ENCODE results near the gene NOX5.

Gene NOX5

DNA sequence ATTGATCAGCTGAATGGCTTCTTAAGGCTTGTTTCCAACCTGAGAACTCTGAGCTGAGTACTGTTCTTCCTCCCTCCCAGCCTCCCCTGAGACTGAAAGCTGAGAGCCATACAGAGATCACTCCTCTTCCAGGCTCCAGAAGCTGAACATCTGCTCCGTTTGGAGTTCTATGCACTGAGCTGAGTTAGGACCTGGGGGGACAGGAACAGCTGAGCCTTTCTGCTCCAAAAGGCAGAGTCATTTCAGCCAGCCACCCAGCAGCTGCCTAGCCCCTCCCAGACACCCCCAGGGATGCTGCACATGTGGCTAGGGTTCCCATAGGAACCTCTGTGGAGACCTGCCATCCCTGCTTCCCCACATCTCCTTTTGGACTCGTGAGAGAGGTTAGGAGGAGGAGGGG, 81.7 kb downstream of the NOX5 start:
- DNase-seq (ENCODE audit: low read depth in 4 of 4, low spot score in 1 of 4) = no peak

DNA sequence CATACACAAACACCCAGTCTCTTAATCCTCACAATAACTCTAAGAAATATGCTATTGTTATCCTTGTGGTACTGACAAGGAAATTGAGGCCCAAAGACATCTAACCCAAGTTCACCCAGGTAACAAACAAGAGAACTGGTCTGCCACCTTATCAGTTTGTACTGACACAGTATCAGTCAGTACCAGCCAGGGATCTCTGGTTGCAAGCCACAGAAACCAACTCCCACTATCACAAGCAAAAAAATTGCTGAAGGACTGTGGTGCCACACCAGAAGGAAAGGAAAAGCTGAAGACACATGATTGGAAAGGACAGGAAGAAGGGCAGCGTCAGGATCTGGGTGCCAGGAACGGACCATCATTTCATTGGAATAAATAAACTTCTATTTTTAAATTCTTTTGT, 82.1 kb downstream of the NOX5 start:
- DNase-seq (ENCODE audit: low read depth in 4 of 4, low spot score in 1 of 4) = no peak

DNA sequence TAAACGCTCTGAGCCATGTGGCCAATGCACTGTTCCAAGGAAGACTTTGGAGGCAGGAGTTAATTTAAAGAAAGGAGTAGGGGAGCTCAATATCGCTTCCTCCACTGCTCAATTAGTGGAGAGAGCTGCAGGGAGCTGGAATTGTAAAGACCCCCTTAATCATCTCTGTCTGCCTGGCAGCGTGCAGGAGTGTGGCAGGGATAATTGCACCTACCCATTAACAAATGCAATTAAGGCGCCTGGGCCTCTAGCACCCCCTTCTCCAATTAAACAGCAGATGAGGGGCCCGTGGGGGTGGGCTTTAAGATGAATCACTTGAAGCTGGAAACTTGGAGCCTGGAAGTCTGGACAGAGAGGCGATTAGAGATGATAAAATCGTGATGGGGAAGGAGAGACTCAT, 84.3 kb downstream of the NOX5 start:
- DNase-seq (ENCODE audit: low read depth in 4 of 4, low spot score in 1 of 4) = no peak

DNA sequence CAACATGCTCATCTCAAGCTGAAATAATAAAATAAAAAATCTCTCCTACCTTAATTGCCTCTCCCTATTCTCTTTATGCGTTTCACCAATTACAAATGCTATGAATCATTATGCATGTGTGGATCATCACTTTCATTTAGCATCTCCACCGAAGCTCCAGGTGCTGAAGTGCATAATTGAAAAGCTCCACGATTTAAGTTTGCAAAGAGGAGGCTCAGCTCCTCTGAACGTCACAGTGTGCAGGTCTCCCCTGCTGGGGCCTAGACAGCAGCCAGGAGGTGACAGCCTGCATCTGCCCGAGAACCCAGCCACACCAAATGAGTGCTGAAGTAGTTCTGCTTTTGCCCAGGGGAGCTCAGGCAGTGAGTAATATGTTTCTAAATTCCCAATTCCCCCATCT, 85.4 kb downstream of the NOX5 start:
- no peak for DNase-seq (ENCODE audit: low read depth in 4 of 4, low spot score in 1 of 4)

DNA sequence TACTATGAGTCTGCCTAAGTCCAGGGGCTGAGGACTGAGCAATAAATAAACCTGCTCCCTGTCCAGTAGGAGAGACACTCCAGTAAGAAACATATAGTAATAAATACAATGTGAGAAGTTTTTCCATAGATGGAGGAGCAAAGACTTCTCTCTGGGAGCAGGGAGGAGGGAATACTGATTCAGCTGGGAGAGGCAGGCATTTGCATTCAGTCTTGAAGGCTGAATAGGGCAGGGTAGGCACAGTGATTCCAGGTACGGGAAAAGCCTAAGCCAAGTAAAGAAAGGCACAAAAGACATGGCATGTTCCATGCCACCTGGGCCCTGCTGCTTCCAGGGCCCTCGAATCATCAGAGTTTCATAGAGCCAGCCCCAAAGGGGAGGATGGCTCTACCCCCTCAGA, 86.3 kb downstream of the NOX5 start:
- DNase-seq (ENCODE audit: low read depth in 4 of 4, low spot score in 1 of 4) = no peak

DNA sequence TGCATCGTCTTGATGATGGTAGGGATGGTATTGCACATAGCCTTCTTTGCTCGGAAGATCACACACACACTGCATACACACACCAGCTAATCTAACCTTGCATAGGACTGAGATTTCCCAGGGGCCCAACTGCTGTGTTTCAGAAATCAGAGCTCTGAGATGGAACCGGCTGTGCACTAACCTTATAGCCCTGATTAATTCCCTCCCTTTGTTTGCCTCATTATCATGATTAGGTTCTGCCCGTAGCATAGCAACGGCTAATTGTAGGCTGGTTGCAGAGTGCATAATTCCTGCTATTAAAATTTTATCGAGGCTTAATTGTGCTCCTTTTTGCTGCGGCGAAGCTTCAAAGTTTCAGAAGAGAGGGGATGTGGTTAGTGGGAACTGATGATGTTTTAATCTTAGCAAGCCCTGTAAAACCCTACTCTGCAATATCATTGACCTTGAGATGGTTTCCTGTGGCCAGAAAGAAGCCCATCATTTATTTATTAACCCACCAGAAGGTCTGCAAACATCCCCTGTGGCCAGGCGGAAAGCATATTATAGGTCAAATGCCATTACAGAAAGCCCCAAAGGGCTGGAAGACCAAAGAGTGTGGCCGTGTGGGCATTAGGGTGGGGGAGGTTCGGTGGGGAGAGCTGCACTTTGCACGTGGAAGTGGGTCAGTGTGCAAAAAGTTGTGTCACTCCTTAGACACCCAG, 89.7 kb downstream of the NOX5 start:
- no peak for DNase-seq (ENCODE audit: low read depth in 4 of 4, low spot score in 1 of 4)

DNA sequence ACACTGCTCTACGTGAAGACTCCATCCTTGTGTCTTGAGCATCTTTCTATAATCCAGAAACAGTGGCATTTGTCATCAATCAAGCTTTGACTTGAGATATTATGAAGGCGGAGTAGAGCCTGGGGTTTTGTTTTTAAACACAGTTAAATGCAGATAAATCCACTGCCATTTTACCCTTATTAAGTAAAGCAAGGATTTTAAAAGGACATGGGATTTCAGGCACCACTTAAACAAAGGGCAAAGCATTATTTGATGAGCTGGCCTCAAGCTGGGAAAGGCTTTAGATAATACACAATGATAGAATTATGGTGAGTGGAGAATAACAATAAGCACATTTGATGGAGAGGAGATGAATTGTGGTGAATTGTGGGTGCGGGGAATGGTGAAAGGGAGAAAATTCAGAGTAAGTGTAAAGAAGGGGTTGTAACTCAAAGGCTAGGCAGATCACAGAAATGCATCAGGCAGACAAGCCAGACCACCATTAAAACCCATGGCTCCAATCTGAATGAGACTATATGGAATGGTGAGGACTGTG, 91.0 kb downstream of the NOX5 start:
- no peak for DNase-seq (ENCODE audit: low read depth in 4 of 4, low spot score in 1 of 4)

DNA sequence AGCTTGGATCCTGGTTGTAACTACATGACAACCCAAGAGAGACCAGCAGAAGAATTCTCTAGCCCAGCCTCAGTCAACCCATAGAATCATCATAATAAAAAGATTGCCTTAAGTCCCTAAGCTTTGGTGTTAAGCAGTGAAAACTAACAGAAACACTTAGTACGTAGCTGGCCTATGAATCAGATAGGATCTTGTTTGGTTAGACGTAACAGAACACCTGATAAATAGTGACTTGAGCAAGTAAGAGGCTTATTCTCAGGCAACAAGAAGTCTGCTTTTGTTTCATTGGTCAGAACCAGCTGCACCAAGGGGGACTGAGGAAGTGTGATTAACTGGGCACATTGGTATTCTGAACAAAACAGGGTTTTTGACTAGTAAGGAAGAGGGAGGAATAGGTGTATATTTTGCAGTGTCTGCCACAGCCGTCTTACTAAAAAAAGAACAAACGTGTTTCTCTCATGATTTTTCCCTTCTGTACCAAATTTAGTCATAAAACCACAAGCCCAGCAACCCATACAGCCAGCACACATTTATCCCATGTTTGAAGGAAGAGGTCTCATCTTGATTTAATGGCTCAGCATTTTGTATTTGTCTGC, 92.6 kb downstream of the NOX5 start:
- DNase-seq (ENCODE audit: low read depth in 4 of 4, low spot score in 1 of 4) = no peak
